BLaER1 treated with 17β-estradiol and CSF1 and Interleukin-3, amounts not matched to agents 10 nM and 100 nM (cell line): ENCODE data around the gene OR5H14.
"Not testable (repeated sequence)": the region's sequence is repeated elsewhere in the genome, so short reads cannot be mapped to it uniquely, and the experiment has no call there.

Source experiments
- H3K27ac ChIP-seq, 11 experiments: shearing (Covaris generic); formaldehyde crosslinking; 2 replicates each; pipeline ENCODE4 v1.8.1; 2022
- H3K27me3 ChIP-seq, 11 experiments: shearing (Covaris generic); formaldehyde crosslinking; 2 replicates each; pipeline ENCODE4 v1.8.1; 2022
- H3K36me3 ChIP-seq, 11 experiments: shearing (Covaris generic); formaldehyde crosslinking; 2 replicates each; pipeline ENCODE4 v1.8.1; 2022
- H3K4me1 ChIP-seq, 10 experiments: shearing (Covaris generic); formaldehyde crosslinking; 2 replicates each; pipeline ENCODE4 v1.8.1; 2022
- H3K4me2 ChIP-seq, 11 experiments: shearing (Covaris generic); formaldehyde crosslinking; 2 replicates each; pipeline ENCODE4 v1.8.1; 2022
- H3K4me3 ChIP-seq, 10 experiments: shearing (Covaris generic); formaldehyde crosslinking; 2 replicates each; pipeline ENCODE4 v1.8.1; 2022
- H3K9ac ChIP-seq, 11 experiments: shearing (Covaris generic); formaldehyde crosslinking; 2 replicates each; pipeline ENCODE4 v1.8.1; 2022
- H3K9me3 ChIP-seq, 11 experiments: shearing (Covaris generic); formaldehyde crosslinking; replicated peaks in 1 of 11; 2 replicates each; pipeline ENCODE4 v1.8.1; 2022
- H4K20me1 ChIP-seq, 11 experiments: shearing (Covaris generic); formaldehyde crosslinking; 2 replicates each; pipeline ENCODE4 v1.8.1; 2022
- Cebpa-rat ChIP-seq, 11 experiments: shearing (Covaris generic); IDR thresholded peaks; 2 replicates each; pipeline ENCODE4 v1.8.1; 2022

The OR5H14 gene

GRCh38 chr3:98147179-98147578 is at the start of gene OR5H14:
OR5H14 (plus strand) TSS chr3:98147479; CDS start chr3:98149386, 1,907 bp downstream.
- Histone ChIP-seq H3K27ac (no peak within 1 kb of the TSS), H3K9me3 (0 out of 22 replicates have a peak, but pooled peaks cover 0 to 3% (median 0%) of the 10 kb centered on the region in 11 experiments), H3K4me3 (no peak within 1 kb of the TSS), H3K4me1 (peaks cover 0 to 5% (median 0%) of the 10 kb centered on the region in 10 experiments; a peak in 1 of 20 replicates), H3K27me3 (no peaks in the 10 kb centered on the region), H3K36me3 (no peaks in the 10 kb centered on the region), H4K20me1 (no peaks in the 10 kb centered on the region), H3K4me2 (no peak within 1 kb of the TSS), H3K9ac (no peak within 1 kb of the TSS)
- no peak for TF ChIP-seq Cebpa-rat (IDR thresholded peaks at IDR 0.05)

- H3K9ac ChIP-seq: no peak overlapping the region
- no peaks in the 10 kb centered on the region for H3K9me3 ChIP-seq
- no peaks in the 10 kb centered on the region for H4K20me1 ChIP-seq
- H3K4me2 ChIP-seq: no peak overlapping the region
- no peaks in the 10 kb centered on the region for H3K36me3 ChIP-seq
- TF ChIP-seq Cebpa-rat (IDR thresholded peaks at IDR 0.05): no peak
- no peak overlapping the region for H3K27ac ChIP-seq
- H3K4me3 ChIP-seq: no peak overlapping the region
- H3K4me1 ChIP-seq: no peaks in the 10 kb centered on the region
- no peaks in the 10 kb centered on the region for H3K27me3 ChIP-seq
Observed at GRCh38 chr3:98099848-98100247, 47.4 kb upstream of the OR5H14 start.

- no peak for TF ChIP-seq Cebpa-rat (IDR thresholded peaks at IDR 0.05)
- H3K9ac ChIP-seq: no peak overlapping the region
- H3K4me1 ChIP-seq: peaks cover 0 to 13% (median 0%) of the 10 kb centered on the region in 10 experiments; a peak in 2 of 20 replicates
- H4K20me1 ChIP-seq: no peaks in the 10 kb centered on the region
- H3K36me3 ChIP-seq: no peaks in the 10 kb centered on the region
- no peak overlapping the region for H3K4me2 ChIP-seq
- H3K4me3 ChIP-seq: no peak overlapping the region
- no peak overlapping the region for H3K27ac ChIP-seq
- H3K9me3 ChIP-seq: no peaks in the 10 kb centered on the region
- no peaks in the 10 kb centered on the region for H3K27me3 ChIP-seq
Observed at GRCh38 chr3:98108162-98108561, 39.1 kb upstream of the OR5H14 start.

GRCh38 chr3:98109807-98110549 is 37.3 kb upstream of the OR5H14 start:
- no peak overlapping the region for H3K27ac ChIP-seq
- H3K27me3 ChIP-seq: no peaks in the 10 kb centered on the region
- peak overlapping the region in 1 of 11 experiments; percentile 21; a peak in 1 of 22 replicates for H3K4me2 ChIP-seq
- H4K20me1 ChIP-seq: no peaks in the 10 kb centered on the region
- no peaks in the 10 kb centered on the region for H3K9me3 ChIP-seq
- H3K4me1 ChIP-seq: peaks cover 0 to 13% (median 0%) of the 10 kb centered on the region in 10 experiments; a peak in 2 of 20 replicates
- H3K36me3 ChIP-seq: no peaks in the 10 kb centered on the region
- no peak for TF ChIP-seq Cebpa-rat (IDR thresholded peaks at IDR 0.05)
- H3K4me3 ChIP-seq: no peak overlapping the region
- no peak overlapping the region for H3K9ac ChIP-seq

GRCh38 chr3:98110550-98110908 is 36.8 kb upstream of the OR5H14 start:
- TF ChIP-seq Cebpa-rat (IDR thresholded peaks at IDR 0.05): no peak
- Histone ChIP-seq H3K27ac (no peak overlapping the region), H3K27me3 (no peaks in the 10 kb centered on the region), H4K20me1 (no peaks in the 10 kb centered on the region), H3K4me1 (peaks cover 0 to 13% (median 0%) of the 10 kb centered on the region in 10 experiments; a peak in 2 of 20 replicates), H3K36me3 (no peaks in the 10 kb centered on the region), H3K4me3 (no peak overlapping the region), H3K4me2 (no peak overlapping the region), H3K9ac (no peak overlapping the region), H3K9me3 (no peaks in the 10 kb centered on the region)

GRCh38 chr3:98114264-98114663 is 33.0 kb upstream of the OR5H14 start:
- H3K27me3 ChIP-seq: no peaks in the 10 kb centered on the region
- H3K27ac ChIP-seq: no peak overlapping the region
- no peaks in the 10 kb centered on the region for H3K9me3 ChIP-seq
- no peak overlapping the region for H3K9ac ChIP-seq
- no peak overlapping the region for H3K4me2 ChIP-seq
- no peaks in the 10 kb centered on the region for H3K36me3 ChIP-seq
- TF ChIP-seq Cebpa-rat (IDR thresholded peaks at IDR 0.05): no peak
- no peak overlapping the region for H3K4me3 ChIP-seq
- H4K20me1 ChIP-seq: no peaks in the 10 kb centered on the region
- peaks cover 0 to 12% (median 0%) of the 10 kb centered on the region in 10 experiments; a peak in 2 of 20 replicates for H3K4me1 ChIP-seq

- no peaks in the 10 kb centered on the region for H3K27me3 ChIP-seq
- no peak overlapping the region for H3K4me3 ChIP-seq
- no peaks in the 10 kb centered on the region for H3K4me1 ChIP-seq
- H3K9me3 ChIP-seq: no peaks in the 10 kb centered on the region
- no peaks in the 10 kb centered on the region for H3K36me3 ChIP-seq
- H3K9ac ChIP-seq: no peak overlapping the region
- no peak overlapping the region for H3K4me2 ChIP-seq
- H4K20me1 ChIP-seq: no peaks in the 10 kb centered on the region
- H3K27ac ChIP-seq: no peak overlapping the region
- no peak for TF ChIP-seq Cebpa-rat (IDR thresholded peaks at IDR 0.05)
Observed at GRCh38 chr3:98115717-98116116, 31.6 kb upstream of the OR5H14 start.

GRCh38 chr3:98130421-98130820 is 16.9 kb upstream of the OR5H14 start, which contains the start of gene OR5H1:
OR5H1 (plus strand) TSS chr3:98130721; CDS start chr3:98132698, 1,977 bp downstream.
- Histone ChIP-seq H3K9me3 (peaks cover 0 to 10% (median 0%) of the 10 kb centered on the region in 11 experiments; a peak in 2 of 22 replicates), H4K20me1 (no peaks in the 10 kb centered on the region), H3K4me1 (no peaks in the 10 kb centered on the region), H3K27me3 (no peaks in the 10 kb centered on the region), H3K27ac (no peak within 1 kb of the TSS), H3K4me2 (no peak within 1 kb of the TSS), H3K4me3 (no peak within 1 kb of the TSS), H3K9ac (no peak within 1 kb of the TSS), H3K36me3 (no peaks in the 10 kb centered on the region)
- no peak for TF ChIP-seq Cebpa-rat (IDR thresholded peaks at IDR 0.05)

- Histone ChIP-seq H3K4me2 (no peak overlapping the region), H3K27ac (no peak overlapping the region), H4K20me1 (no peaks in the 10 kb centered on the region), H3K4me3 (no peak overlapping the region), H3K9me3 (no peaks in the 10 kb centered on the region), H3K36me3 (no peaks in the 10 kb centered on the region), H3K9ac (no peak overlapping the region), H3K4me1 (no peaks in the 10 kb centered on the region), H3K27me3 (no peaks in the 10 kb centered on the region)
- no peak for TF ChIP-seq Cebpa-rat (IDR thresholded peaks at IDR 0.05)
Observed at GRCh38 chr3:98136631-98137030, 10.6 kb upstream of the OR5H14 start.

GRCh38 chr3:98137826-98138557 is 9.3 kb upstream of the OR5H14 start:
- H4K20me1 ChIP-seq, H3K4me3 ChIP-seq, H3K9ac ChIP-seq, H3K9me3 ChIP-seq, H3K4me1 ChIP-seq, H3K27me3 ChIP-seq, H3K4me2 ChIP-seq, H3K36me3 ChIP-seq, H3K27ac ChIP-seq: not testable (repeated sequence)
